B cell (primary cell): ENCODE results near the gene LRRC32. TPM values are rescaled to one million over a fixed set of nuclear protein-coding genes. Genes with fewer than 3 reads are reported as not detected.
A peak's percentile ranks its signal among the peaks of the same experiment; 100 is the strongest.

ENCODE experiments used
- ATAC-seq: fragments of 200-7000 bp; cut with Tn5 transposase; one replicate; pipeline ENCODE4 v1.10.0; 2021; ENCODE audit warnings: low read depth, mild to moderate bottlenecking, moderate number of reproducible peaks, moderate library complexity
- CTCF ChIA-PET: fragments of 350-600 bp; sonication (Branson Sonifier 250); formaldehyde crosslinking; loops from one replicate; lab custom pipeline; 2021; ENCODE audit warnings: antibody characterized with exemption, inconsistent platforms; lab: Charles Lee
- POLR2A ChIA-PET: fragments of 350-600 bp; sonication (Branson Sonifier 250); formaldehyde crosslinking; loops from one replicate; lab custom pipeline; 2021; ENCODE audit warnings: antibody characterized with exemption; lab: Charles Lee
- DNase-seq: peaks from one replicate; pipeline ENCODE4 v3.0.0; 2013
- H2AFZ ChIP-seq: 2 replicates; pipeline ENCODE4 v1.6.1; 2012; ENCODE audit warnings: mild to moderate bottlenecking, low read depth, low read length; ENCODE audit not compliant: insufficient read depth, poor library complexity, severe bottlenecking
- H3K27ac ChIP-seq, 2 donors: 1 replicate in 1 of 2; 2 replicates in 1 of 2; pipeline ENCODE4 v1.5.1; 2012 to 2013; ENCODE audit warnings: low read length in 2 of 2, mild to moderate bottlenecking in 2 of 2, moderate library complexity in 1 of 2
- H3K27me3 ChIP-seq, 4 experiments: fragments of 200-600 bp in 1 of 4; sonication (generic) in 1 of 4; replicated peaks in 1 of 4; 1 replicate in 2 of 4; 2 replicates in 2 of 4; pipeline versions ENCODE4 v1.6.1 to v1.7.0; 2013 to 2016; ENCODE audit warnings: low read length in 3 of 4, mild to moderate bottlenecking in 2 of 4, mixed read lengths in 1 of 4, moderate library complexity in 1 of 4; ENCODE audit not compliant: insufficient read depth in 4 of 4, control insufficient read depth in 3 of 4; ENCODE audit errors: control extremely low read depth in 1 of 4
- H3K36me3 ChIP-seq, 2 experiments: replicated peaks in 1 of 2; 1 replicate in 1 of 2; 2 replicates in 1 of 2; pipeline versions ENCODE4 v1.6.1 to v1.7.1; 2013; ENCODE audit warnings: low read length in 1 of 2; ENCODE audit not compliant: insufficient read depth in 2 of 2, control insufficient read depth in 1 of 2; ENCODE audit errors: control extremely low read depth in 1 of 2, extremely low read depth in 1 of 2
- H3K4me1 ChIP-seq, 2 donors: fragments of 200-600 bp in 1 of 2; sonication (generic) in 1 of 2; 1 replicate in 1 of 2; 2 replicates in 1 of 2; pipeline versions ENCODE4 v1.5.1 to v1.6.1; 2013 to 2017; ENCODE audit warnings: low read length in 2 of 2; ENCODE audit not compliant: control insufficient read depth in 2 of 2, insufficient read depth in 2 of 2
- H3K4me2 ChIP-seq: replicated peaks from 2 replicates; pipeline ENCODE3; 2012; ENCODE audit warnings: mild to moderate bottlenecking, low read depth, low read length; ENCODE audit not compliant: poor library complexity, severe bottlenecking
- H3K4me3 ChIP-seq, 5 experiments: fragments of 200-600 bp in 1 of 5; sonication (generic) in 1 of 5; 1 replicate in 3 of 5; 2 replicates in 2 of 5; pipeline versions ENCODE4 v1.5.1 to v1.7.0; 2011 to 2016; ENCODE audit warnings: low read length in 4 of 5, mild to moderate bottlenecking in 4 of 5, low read depth in 2 of 5, control low read depth in 1 of 5, moderate library complexity in 1 of 5; ENCODE audit not compliant: insufficient read depth in 1 of 5; ENCODE audit errors: control extremely low read depth in 1 of 5, extremely low read depth in 1 of 5
- H3K79me2 ChIP-seq: fragments of 200-600 bp; sonication (generic); one replicate; pipeline ENCODE4 v1.6.0; 2016; ENCODE audit warnings: low read length; ENCODE audit not compliant: control insufficient read depth, insufficient read depth
- H3K9ac ChIP-seq: fragments of 200-600 bp; sonication (generic); 2 replicates; pipeline ENCODE4 v1.6.1; 2017; ENCODE audit warnings: mild to moderate bottlenecking, low read length, moderate library complexity
- H3K9me3 ChIP-seq, 3 donors: one replicate each; pipeline versions ENCODE4 v1.6.1 to v1.7.1; 2013; ENCODE audit warnings: low read length in 2 of 3; ENCODE audit not compliant: control insufficient read depth in 2 of 3, insufficient read depth in 1 of 3; ENCODE audit errors: control extremely low read depth in 1 of 3
- H4K20me1 ChIP-seq: 2 replicates; pipeline ENCODE4 v1.6.0; 2012; ENCODE audit warnings: mild to moderate bottlenecking, low read length; ENCODE audit not compliant: insufficient read depth, control insufficient read depth, poor library complexity, severe bottlenecking
- H3K27ac Mint-ChIP-seq: one replicate; pipeline ENCODE4 v1.8.0; 2021; ENCODE audit warnings: mixed read lengths
- H3K27me3 Mint-ChIP-seq: one replicate; pipeline ENCODE4 v1.8.0; 2021; ENCODE audit warnings: mixed read lengths
- H3K4me1 Mint-ChIP-seq: one replicate; pipeline ENCODE4 v1.8.0; 2021; ENCODE audit warnings: mixed read lengths
- H3K4me3 Mint-ChIP-seq: one replicate; pipeline ENCODE4 v1.8.0; 2021; ENCODE audit warnings: mixed read lengths
- H3K9me3 Mint-ChIP-seq: one replicate; pipeline ENCODE4 v1.8.0; 2022; ENCODE audit warnings: mixed read lengths; ENCODE audit not compliant: insufficient read depth
- CTCF ChIP-seq: fragments of 200-600 bp; IDR thresholded peaks from one replicate; pipeline ENCODE4 v1.8.0; 2022; ENCODE audit warnings: antibody characterized with exemption, mild to moderate bottlenecking
- EZH2 ChIP-seq: IDR thresholded peaks from 2 replicates; pipeline ENCODE4 v1.6.1; 2012; ENCODE audit warnings: borderline replicate concordance, low read depth, mild to moderate bottlenecking, moderate library complexity, low read length; ENCODE audit not compliant: insufficient read depth, poor library complexity, severe bottlenecking
- WGBS: methylation state at CpG from one replicate; pipeline ENCODE4 v1.1.5; 2013; ENCODE audit warnings: missing lambda C conversion rate; ENCODE audit not compliant: insufficient coverage; 5-methylcytosine and 5-hydroxymethylcytosine counted together
- intact Hi-C: fragments of 100-400 bp; cut with micrococcal nuclease; formaldehyde crosslinking; loops from one replicate; pipeline ENCODE4 v1.10.0; 2022
- polyA plus RNA-seq: library from polyadenylated mRNA; depleted of rRNA; stranded (reverse); fragments of >200 nt; gene quantifications from 2 replicates; pipeline ENCODE4 v1.2.3, GENCODE V29; 2012
- total RNA-seq, 2 donors: library from RNA; stranded (reverse); fragments of 120-200 nt in 1 of 2; gene quantifications; 1 replicate in 1 of 2; 2 replicates in 1 of 2; pipeline versions ENCODE4 v1.2.3 to v1.2.4, GENCODE V29; 2013 to 2022

Gene LRRC32
- total and polyA plus RNA-seq, 2 donors (not counting 1 experiment from before 2014, with no cell fraction given), result 0.60 to 1.4 TPM

- no peak overlapping the region for H2AFZ ChIP-seq
- no peaks in the 10 kb centered on the region for H3K9me3 Mint-ChIP-seq
- peaks cover 0 to 25% (median 11%) of the 10 kb centered on the region in 4 experiments for H3K27me3 ChIP-seq
- intact Hi-C loops, result no loop called here
- peaks cover 55% of the 10 kb centered on the region for H3K27me3 Mint-ChIP-seq
- H3K4me1 Mint-ChIP-seq, result peaks cover 47% of the 10 kb centered on the region
- H3K4me3 Mint-ChIP-seq, result no peak overlapping the region
- ChIA-PET CTCF (interaction anchor here (0.9 to 3.7 kb wide), 4 partner anchors 10 to 64 kb away, joined by 3 to 18 read pairs (median 4); no protein-coding TSS in a partner anchor), POLR2A (no interaction called here)
- no peaks in the 10 kb centered on the region for H3K9me3 ChIP-seq
- DNase-seq, result no peak
- no peak overlapping the region for H3K27ac ChIP-seq
- H3K36me3 ChIP-seq, result no peaks in the 10 kb centered on the region
- H3K27ac Mint-ChIP-seq, result peak overlapping the region; percentile 53
- WGBS, result over 99% methylated on average over 9 of the region's 13 CpGs
- no peak overlapping the region for H3K4me2 ChIP-seq
- no peak for ATAC-seq
- no peak for TF ChIP-seq EZH2
- TF ChIP-seq CTCF, result no peak
- H3K4me3 ChIP-seq, result no peak overlapping the region
- H3K4me1 ChIP-seq, result peaks cover 47 to 49% of the 10 kb centered on the region in 2 donors
- H3K79me2 ChIP-seq, result no peaks in the 10 kb centered on the region
- no peaks in the 10 kb centered on the region for H4K20me1 ChIP-seq
- no peak overlapping the region for H3K9ac ChIP-seq
Observed at GRCh38 chr11:76662656-76663485, 7.7 kb downstream of the LRRC32 start.

GRCh38 chr11:76661834-76662434 lies 8.6 kb downstream of the LRRC32 start:
- H3K27me3 ChIP-seq, result peaks cover 0 to 16% (median 7%) of the 10 kb centered on the region in 4 experiments
- peaks cover 47 to 49% of the 10 kb centered on the region in 2 donors for H3K4me1 ChIP-seq
- ChIA-PET POLR2A (no interaction called here), CTCF (interaction anchor here (3.7 kb wide), 1 partner anchor 63 kb away, joined by 18 read pairs; no protein-coding TSS in a partner anchor)
- no peak for ATAC-seq
- intact Hi-C loops, result no loop called here
- H3K9me3 ChIP-seq, result no peaks in the 10 kb centered on the region
- Mint-ChIP-seq H3K4me1 (peaks cover 47% of the 10 kb centered on the region), H3K4me3 (no peak overlapping the region), H3K27ac (no peak overlapping the region), H3K9me3 (no peaks in the 10 kb centered on the region), H3K27me3 (peaks cover 47% of the 10 kb centered on the region)
- H3K4me3 ChIP-seq, result no peak overlapping the region
- H3K4me2 ChIP-seq, result no peak overlapping the region
- no peak overlapping the region for H3K9ac ChIP-seq
- TF ChIP-seq CTCF (no peak), EZH2 (no peak)
- WGBS, result 100% methylated on average over 2 of the region's 6 CpGs
- DNase-seq, result no peak
- H3K79me2 ChIP-seq, result no peaks in the 10 kb centered on the region
- H4K20me1 ChIP-seq, result no peaks in the 10 kb centered on the region
- H2AFZ ChIP-seq, result no peak overlapping the region
- H3K27ac ChIP-seq, result no peak overlapping the region
- no peaks in the 10 kb centered on the region for H3K36me3 ChIP-seq
